Loucy (cell line): ENCODE data around the gene DNAI4.

Experiments
- EZH2phosphoT487 ChIP-seq: fragments of 200-600 bp; IDR thresholded peaks from 2 replicates; pipeline ENCODE4 v1.6.1; 2018; ENCODE audit warnings: antibody characterized with exemption, mild to moderate bottlenecking, moderate library complexity, borderline replicate concordance
- TF ChIP-seq, protein P1 (sequence below): fragments of 200-600 bp; sonication (generic); conservative IDR thresholded peaks from 2 replicates; pipeline ENCODE4 v1.5.1; 2014; ENCODE audit warnings: mild to moderate bottlenecking, antibody characterized with exemption, low read length

DNA sequence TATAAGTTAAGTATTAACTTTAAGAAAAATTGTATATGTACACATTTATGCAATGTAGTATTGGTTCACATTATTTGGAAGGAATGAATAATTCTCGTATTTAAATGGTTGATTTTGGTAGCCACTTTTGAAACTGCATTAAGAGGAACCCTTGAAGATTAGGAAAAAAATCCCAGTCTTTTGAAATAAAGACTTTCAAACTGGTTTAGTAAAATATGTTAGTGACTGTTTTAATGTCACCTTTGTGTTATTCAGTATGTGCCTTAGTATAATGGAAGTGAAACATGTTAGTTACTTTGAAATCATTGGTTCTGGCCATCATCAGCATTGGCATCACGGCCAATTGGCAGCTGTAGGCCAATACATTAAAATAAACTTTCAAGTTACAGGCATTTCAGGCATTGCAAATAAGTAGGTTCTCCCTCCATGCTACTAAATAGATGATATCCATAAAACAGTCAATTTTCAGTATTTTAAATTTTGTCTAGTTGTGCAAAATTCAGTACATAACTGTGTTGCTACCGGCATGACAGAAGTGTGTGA is 4.6 kb upstream of the DNAI4 start:
- TF ChIP-seq EZH2phosphoT487: no peak
- TF ChIP-seq, protein P1, sequence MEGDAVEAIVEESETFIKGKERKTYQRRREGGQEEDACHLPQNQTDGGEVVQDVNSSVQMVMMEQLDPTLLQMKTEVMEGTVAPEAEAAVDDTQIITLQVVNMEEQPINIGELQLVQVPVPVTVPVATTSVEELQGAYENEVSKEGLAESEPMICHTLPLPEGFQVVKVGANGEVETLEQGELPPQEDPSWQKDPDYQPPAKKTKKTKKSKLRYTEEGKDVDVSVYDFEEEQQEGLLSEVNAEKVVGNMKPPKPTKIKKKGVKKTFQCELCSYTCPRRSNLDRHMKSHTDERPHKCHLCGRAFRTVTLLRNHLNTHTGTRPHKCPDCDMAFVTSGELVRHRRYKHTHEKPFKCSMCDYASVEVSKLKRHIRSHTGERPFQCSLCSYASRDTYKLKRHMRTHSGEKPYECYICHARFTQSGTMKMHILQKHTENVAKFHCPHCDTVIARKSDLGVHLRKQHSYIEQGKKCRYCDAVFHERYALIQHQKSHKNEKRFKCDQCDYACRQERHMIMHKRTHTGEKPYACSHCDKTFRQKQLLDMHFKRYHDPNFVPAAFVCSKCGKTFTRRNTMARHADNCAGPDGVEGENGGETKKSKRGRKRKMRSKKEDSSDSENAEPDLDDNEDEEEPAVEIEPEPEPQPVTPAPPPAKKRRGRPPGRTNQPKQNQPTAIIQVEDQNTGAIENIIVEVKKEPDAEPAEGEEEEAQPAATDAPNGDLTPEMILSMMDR: no peak
